Uterus (tissue), 2 donors: ENCODE results near the gene CIDEB.

Experiments
- POLR2A ChIP-seq, 2 donors: fragments of 450-650 bp; IDR thresholded peaks; one replicate each; pipeline ENCODE4 v1.6.1; 2016; ENCODE audit warnings: antibody characterized with exemption in 2 of 2, mild to moderate bottlenecking in 1 of 2, moderate library complexity in 1 of 2
- TF ChIP-seq, protein P1 (sequence below), 4 experiments: fragments of 200-600 bp in 2 of 4; fragments of 450-650 bp in 2 of 4; sonication (generic) in 2 of 4; IDR thresholded peaks; one replicate each; pipeline ENCODE4 v1.5.1; 2016 to 2019; ENCODE audit warnings: antibody characterized with exemption in 4 of 4, mild to moderate bottlenecking in 2 of 4, moderate library complexity in 1 of 4

DNA sequence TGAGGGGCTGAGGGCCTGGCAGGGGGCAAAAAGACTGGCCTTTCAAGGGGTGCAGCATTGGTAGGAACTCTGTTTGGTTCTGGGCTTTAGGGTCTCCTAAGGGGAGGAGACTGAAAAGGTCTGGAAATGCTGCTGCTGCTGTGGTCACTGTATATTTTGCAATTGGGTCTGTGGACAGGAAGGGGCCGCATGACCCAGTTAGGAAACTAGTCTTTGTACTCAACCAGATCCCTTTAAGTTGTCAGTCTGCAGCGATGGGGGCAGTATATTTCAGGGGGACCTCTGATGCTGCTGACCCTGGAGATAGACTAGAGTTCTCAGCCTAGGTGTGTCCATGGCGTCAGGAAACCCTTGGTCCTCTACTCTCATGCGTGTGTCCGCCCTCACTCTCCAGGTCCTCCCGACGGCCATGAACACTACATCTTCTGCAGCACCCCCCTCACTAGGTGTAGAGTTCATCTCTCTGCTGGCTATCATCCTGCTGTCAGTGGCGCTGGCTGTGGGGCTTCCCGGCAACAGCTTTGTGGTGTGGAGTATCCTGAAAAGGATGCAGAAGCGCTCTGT is 7.5 kb upstream of the CIDEB start:
- TF ChIP-seq, protein P1, sequence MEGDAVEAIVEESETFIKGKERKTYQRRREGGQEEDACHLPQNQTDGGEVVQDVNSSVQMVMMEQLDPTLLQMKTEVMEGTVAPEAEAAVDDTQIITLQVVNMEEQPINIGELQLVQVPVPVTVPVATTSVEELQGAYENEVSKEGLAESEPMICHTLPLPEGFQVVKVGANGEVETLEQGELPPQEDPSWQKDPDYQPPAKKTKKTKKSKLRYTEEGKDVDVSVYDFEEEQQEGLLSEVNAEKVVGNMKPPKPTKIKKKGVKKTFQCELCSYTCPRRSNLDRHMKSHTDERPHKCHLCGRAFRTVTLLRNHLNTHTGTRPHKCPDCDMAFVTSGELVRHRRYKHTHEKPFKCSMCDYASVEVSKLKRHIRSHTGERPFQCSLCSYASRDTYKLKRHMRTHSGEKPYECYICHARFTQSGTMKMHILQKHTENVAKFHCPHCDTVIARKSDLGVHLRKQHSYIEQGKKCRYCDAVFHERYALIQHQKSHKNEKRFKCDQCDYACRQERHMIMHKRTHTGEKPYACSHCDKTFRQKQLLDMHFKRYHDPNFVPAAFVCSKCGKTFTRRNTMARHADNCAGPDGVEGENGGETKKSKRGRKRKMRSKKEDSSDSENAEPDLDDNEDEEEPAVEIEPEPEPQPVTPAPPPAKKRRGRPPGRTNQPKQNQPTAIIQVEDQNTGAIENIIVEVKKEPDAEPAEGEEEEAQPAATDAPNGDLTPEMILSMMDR (IDR thresholded peaks at IDR 0.05), result no peak
- no peak for TF ChIP-seq POLR2A (IDR thresholded peaks at IDR 0.05)
